NCI-H82 treated with DMSO at 0.1 percent for 48 hours (cell line): ENCODE data around the gene TMEM35B.
"Not testable (repeated sequence)": the region's sequence is repeated elsewhere in the genome, so short reads cannot be mapped to it uniquely, and the experiment has no call there.

Source experiments
- DNase-seq: peaks from one replicate; lab custom pipeline; 2025; ENCODE audit not compliant: unreplicated experiment; lab: John Stamatoyannopoulos, UW

The TMEM35B gene

DNA sequence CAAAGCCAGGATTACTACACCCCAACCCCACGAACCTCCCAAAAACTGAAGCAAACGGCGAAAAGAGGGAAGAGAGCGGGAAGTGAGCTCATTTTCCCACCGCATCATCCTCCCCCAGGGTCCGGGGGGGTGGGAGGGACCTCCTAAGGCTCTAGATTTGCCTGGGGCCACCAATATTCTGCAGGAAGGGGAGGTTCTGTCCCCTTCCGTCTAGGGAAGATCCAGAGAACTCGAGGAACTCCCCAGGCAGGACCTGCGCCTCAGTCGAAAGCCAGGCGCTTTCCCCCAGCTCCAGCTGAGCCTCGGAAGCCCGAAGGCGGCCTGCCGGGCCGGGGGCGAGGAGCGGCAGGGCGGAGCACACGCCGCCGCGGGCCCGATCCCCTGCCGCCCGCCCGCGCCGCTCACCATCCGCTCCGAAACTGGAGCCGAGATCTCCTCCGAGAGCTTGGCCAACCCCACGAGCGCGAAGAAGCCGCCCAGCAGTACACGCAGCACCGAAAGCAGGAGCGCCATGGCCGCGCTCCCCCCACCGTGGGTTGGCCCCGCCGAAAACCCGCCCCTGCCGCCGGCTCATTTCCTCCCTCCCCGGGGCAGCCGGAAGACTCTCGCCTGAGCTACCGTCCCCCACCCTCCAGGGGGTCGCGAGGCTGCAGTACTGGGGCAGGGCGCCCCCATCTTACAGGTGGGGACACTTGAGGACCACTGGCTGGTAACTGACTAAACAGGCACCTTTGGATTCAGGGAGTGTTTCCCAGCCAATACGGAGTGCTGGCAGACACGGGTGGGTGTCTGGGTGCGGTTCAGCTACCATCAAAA is at the start of gene TMEM35B:
TMEM35B (minus strand) TSS at position 555 of the 816 bp plus-strand sequence; CDS start at position 513, 42 bp downstream.
- DNase-seq, result no peak

DNA sequence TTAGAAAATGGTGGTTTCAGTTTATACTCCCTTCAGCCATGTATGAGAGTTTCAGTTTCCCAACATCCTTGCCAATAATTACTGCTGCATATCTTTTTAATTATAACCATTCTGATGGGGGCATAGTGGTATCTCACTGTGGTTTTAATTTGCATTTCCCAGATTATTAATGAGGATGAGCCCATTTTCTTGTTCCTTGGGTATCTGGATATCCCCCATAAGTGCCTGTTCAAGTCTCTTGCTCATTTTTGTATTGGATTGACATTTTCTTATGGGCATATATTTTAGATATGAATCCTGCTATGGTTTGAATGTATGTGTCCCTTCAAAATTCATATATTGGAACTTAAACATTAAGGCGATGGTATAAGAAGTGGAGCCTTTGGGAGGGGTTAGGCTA is 48.2 kb upstream of the TMEM35B start:
- no peak for DNase-seq

DNA sequence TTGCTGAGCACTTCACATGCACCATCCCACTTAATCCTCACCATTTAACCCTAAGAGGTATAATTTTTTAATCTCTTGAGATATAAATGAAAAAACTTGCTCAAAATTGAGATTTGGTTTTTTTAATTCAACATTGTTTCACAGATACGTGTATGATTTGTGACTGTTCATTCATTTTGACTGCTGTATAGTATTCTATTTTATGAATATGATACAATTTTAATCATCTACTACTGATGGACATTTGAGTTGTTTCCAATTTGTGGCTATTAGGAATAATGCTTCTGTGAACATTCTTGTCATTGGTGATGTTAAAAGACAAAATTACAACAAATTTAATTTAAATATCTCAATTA is 47.2 kb upstream of the TMEM35B start:
- no peak for DNase-seq

DNA sequence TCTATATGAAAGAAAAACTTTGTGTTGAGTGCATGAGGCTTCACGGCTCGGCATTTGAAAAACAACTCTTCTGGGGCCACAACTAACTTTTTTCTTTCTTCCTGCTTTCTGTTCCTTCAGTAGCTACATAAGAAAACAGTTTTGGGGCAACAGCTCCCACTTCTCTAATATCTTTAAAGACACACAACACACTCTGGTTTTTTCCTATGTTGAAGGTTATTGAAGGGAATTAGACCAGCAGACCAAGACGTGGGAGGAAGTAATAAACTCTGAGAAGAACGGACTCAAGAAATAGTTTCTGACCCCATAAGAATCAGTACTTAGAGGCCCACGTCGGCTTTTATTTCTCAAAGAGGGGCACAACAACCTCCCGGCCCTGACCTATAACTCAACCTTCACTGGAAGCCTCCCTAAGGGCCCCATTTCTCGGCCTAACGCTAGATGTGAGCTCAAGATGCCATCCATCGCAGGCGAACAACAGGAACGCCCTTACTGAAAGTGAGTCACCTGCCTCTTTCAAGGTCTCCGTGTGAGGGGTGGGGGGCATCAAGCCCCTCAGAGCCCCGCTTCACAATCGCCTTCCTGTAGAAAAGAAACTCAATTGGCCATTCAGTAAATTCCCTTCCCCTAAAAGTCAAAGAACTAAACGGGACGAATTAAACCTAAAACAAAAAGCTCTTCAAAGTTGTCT is 45.8 kb upstream of the TMEM35B start:
- DNase-seq, result no peak

DNA sequence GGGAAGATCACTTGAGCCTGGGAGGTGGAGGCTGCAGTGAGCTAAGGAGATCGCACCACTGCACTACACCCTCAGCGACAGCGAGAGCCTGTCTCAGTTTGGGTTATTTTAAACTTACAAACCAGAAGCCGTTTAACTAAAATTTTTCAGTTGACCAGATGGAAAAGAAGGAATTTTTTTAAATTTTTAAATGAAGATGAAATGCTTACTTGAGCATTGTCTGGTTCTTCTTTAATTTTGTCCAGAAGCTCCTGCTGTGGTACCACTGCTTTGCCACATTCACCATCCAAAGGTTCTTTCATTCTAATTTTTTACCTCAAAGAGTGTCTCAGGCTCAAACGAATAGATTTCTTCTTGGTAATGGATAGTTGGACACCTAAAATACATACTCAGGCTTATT is 45.2 kb upstream of the TMEM35B start:
- no peak for DNase-seq

DNA sequence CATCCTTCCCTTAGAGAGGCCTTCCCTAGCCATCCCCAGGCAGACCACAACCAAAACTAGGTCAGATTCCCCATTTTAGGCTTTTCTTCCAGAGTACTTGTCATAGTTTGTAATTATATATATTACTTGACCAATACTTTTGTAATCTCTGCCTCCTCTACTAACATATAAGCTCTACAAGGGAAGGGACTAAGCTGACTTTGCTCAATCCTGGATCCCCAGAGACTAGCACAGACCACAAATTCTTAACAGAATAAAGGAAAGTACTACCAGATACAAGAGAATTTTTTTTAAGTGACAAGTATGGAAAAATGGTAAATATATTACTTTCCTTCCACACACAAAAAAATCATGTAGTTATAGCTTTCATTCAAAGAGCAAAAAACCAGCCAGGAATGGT is 44.6 kb upstream of the TMEM35B start:
- DNase-seq, result no peak

DNA sequence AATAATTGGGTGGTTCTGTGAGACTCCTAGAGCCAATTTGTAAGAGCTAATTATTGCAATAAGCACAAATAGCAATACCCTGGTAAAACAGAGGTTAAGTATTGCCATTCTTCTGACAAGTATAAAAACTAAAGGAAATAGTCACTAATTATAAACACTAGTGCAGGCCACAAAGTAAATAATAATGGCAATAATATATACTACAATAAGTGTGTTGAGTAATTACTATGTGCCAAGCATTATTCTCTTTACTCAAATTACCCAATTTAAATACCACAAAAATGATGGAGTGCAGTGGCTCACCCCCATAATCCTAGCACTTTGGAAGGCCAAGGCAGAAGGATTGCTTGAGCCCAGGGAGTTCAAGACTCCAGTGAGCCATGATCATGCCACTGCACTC is 31.3 kb upstream of the TMEM35B start:
- no peak for DNase-seq

DNA sequence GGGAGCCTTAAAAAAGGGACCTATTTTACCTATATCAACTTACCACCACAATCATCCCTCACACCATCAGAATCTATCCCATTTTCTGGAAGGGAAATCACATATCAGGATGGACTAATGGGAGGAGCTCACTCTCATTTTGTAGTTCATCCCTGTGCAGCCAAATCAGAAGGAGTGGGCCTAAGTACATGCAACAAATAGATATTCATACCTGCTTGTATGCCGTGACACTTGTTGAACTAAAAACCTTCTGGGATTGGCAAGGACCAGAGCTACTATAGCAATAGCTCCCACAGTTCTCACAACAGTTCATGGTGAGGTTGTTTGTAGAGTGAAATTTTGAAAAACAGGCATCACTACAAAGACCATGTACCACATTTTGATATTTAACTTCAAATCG is 29.3 kb upstream of the TMEM35B start:
- DNase-seq, result no peak

DNA sequence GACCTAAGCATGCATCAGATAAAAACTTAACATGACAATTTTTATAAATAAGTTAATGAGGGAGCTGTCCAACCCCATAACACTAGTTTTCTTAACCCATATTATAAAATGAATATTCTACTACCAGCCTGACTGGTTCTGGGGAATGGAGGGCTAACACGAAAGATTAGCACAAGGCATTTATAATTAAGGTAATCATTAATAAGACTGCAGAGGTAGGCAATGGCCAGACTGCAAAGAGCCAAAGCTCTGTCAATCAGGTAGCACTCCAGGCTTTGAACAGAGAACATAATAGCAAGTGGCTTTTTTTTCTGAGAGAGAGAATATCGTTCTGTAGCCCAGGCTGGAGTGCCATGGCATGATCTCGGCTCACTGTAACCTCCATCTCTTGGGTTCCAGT is 20.6 kb upstream of the TMEM35B start:
- no peak for DNase-seq

DNA sequence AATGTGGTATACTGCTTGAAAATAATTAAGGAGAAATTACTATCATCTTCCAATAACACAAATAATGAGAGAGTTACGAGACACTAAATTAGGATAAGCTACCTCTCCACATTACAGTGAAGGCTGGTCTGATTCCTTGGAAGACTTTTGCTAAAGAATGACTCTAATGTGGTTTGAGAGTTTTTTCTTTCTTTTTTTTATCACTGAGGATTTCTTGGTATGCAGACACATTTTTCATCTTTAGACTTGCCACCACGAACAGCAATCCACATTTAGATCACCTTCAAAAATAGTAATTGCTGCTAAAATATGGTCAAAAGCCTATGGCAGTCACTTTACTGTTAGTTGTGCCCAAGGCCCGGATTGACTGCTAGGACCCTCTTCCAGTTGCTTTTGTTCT is 16.6 kb upstream of the TMEM35B start:
- no peak for DNase-seq

DNA sequence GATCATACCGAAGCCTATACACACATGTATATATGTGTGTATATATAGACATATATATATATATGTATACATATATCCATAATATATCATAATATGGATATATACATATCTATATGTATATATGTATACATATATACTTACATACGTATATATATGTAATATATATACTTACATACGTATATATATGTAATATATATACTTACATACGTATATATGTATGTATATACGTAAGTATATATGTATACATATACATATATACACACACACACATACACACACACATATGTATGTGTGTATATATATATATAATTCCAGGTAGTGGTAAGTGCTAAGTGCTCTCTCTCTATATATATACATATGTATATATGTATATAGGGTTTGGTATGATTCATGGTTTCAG is 9.7 kb upstream of the TMEM35B start:
- DNase-seq, result no peak

DNA sequence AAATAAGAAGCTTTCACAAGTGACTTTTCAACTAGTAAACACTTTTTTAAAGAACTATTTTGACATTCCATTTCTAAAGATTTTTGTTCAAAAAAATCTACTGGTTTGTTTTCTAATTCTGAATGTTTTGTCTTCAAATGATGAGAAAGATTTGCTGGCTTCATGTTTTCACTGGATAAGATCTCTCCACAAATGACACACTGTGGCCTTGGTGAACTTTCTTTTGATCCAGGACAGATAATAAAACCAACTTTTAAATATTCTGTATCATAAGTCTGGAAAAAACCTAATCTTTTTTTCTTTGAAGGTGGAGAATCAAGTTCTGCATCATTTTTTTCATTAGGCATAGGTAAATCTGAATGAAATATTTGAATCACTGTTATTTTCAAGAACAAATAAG is 3.4 kb upstream of the TMEM35B start:
- DNase-seq, result no peak

DNA sequence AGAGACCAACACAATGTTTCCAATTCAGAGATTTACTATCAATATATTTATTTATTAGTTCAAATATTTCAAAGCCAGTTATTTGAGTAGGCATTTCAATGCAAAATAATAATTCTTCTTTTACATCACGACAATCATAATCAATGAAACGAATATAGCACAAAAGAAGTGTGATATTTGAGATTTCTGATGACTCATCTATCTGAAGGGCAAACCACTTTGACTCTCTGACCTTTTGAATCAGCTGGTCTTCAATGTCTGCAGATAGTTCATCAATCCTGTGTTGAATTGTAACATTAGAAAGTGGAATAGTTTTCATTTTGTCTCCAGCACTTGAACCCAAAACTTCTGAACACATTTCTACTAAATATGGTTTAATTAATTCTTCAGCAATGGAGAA is 3.0 kb upstream of the TMEM35B start:
- no peak for DNase-seq

DNA sequence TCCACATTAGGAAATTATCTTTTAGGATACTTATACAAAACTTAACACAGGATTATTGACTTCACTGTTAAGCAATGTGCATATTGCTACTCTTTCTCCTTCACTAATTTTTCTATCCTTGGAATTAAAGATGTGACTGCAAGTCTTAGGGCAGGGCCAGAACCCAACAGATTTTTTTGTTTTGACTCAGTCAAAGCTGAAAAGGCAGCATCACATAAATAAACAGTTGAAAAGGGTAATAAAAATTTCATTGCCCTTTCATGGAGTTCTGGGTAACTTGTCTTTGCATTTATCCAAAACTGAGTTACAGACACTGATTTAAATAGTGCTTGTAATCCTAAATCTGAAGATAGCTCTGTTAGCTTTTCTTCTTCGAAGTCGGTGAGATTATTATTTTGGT is 1.9 kb upstream of the TMEM35B start:
- no peak for DNase-seq

DNA sequence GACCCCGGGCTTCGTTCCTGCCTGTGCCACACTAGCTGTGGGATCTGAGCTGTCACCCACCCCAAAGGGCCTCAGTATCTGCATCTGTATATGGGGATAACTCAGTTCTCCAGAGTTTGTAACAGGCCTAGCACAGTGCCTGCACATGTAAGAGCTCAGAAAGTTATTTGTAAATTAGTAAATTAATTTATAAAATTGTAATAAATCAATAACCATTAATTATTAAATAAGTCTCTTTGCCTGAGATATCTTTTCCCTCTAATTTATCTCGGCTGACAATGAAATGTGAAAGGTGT is 410 bp upstream of the TMEM35B start:
- DNase-seq, result not testable (repeated sequence)

DNA sequence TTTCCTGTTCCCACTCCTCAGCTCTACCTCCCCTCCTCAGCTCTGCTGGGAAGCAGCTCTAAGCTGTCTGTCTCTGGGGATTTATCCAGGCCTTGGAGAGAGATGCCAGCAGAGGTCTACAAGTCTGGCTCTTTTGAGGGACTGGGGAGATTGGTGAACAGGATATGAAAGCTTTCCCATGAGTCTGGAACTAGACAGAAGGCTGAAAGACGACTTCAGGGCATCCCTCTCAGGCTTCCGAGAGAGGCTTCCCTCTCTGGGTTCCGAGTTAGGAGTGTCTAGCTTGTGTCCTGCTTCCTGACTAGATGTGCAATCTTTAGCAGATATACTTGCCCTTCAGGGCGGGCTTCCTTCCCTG is 733 bp downstream of the TMEM35B start:
- peak; percentile 45 for DNase-seq

DNA sequence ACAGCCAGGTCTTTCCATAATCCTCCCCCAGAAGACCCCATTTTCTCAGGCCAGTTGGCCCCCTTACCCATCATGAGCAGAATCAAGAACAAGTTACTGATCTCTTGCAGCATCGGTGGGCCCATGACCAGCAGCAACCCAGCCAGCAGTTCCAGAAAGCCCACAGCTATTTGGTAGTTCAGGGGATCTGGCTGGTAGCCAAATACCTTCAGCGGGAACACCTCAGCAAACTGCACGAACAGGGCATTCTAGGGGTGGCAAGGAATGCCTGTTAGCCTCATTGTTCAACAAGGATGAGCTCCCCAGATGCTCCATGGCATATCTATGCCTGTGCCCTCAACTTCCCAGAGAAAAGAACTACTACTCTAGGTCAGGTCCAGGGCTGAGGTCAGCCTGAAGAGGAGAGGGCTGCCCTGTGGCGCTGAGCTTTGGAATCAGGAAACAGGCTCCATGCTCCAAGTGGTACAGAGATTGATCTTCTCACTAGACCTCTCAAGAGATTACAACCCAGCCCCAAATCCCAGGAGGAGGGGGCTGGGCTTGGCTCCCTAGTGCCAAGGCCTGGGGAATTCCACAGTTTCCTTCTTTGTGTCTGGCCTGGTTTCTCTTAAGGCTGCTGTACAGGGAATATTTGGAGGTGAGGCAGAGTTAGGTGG is 1.3 kb downstream of the TMEM35B start:
- peak; percentile 56 for DNase-seq

DNA sequence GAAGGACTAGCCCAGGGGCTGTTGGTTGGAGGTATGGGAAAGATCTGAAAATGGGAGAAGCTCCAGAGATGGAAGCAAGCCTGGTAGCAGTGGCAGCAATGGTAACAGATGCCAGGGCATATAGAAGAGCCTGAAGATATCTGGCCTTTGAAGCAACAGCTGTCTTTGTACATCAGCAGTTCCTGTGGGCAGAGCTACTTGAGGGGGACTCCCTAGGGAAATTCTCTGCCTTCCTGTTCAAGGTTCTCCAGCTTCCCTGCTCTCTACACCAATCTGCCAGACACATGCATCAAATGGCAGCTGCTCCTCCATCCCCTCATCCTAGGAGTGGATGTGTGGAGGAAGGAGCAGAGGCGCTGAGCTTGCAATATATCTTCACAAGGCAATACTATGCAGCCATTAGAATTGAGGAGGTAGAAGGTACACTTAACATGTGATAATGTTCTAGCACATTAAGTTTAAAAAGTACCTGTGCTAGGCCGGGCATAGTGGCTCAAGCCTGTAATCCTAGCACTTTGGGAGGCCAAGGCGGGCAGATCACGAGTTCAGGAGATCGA is 2.2 kb downstream of the TMEM35B start:
- DNase-seq, result no peak

DNA sequence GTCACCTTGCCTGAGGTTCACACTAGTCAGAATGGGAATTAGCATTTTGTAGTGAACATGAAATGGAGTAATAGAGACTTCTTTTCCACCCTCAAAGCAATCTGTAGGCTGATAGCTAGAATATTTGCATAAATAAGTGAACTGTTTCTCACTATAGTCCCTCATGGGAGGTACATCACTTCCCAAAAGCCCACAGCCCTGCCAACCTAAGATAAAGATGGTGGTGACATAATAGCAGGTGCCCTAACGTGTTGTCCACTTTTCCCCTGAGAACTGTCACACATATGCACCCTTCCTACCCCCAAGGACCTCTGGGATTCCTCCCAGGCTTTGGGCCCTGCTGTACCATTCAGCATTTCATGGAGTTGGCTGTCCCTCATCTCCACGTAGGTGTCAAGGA is 4.4 kb downstream of the TMEM35B start:
- no peak for DNase-seq

DNA sequence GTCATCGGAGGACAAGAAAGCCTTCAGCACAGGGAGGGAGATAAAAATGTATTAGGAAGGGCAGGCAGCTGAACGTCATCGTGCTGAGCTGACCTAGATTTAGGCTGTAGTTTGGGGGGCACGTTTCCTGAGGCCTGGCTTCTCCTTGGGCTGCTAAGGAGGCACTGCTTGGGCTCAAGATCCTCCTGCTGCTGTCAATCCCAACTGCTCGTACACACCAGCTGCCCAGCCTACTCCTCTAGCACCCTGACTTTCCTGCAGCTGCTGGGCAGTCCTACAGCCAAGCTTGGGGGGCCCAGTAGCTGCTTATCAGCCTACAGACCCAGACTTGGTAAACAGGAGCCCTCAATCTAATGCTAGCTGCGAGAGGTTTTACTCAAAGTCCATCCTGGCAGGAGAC is 6.2 kb downstream of the TMEM35B start:
- no peak for DNase-seq

DNA sequence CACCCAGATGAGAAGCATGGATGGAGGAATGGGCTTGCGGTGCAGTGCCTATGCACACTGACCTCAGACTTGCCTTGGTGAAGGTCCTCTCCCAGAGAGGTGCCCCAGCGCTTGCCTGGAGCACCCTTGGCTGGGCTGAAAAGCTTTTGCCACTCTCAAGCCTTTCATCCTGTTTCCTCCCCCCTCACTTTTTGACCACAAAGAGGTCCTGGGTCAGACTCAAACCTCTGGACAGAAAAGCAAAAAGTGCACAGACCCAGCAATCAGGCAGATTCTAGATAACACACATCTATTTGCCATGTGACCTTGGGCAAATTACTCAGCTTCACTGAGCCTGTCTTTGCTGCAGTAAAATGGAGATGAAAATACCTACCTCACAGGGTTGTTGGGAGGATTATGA is 7.3 kb downstream of the TMEM35B start:
- no peak for DNase-seq

DNA sequence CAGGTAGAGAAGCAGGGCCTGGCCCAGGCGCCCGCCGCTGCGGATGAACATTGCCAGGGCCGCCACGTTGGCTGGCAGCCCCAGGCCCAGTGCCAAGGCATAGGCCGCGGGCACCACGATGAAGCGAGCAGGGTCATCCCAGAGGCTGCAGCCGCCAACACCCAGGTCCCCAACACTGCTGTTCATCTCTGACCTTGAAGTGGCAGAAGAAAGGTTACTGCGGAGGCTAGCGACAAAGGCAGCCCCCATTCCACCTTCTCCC is 8.0 kb downstream of the TMEM35B start:
- DNase-seq, result no peak
